HepG2 (cell line): ENCODE results near the gene MEX3A. TPM values are rescaled to one million over a fixed set of nuclear protein-coding genes. Genes with fewer than 3 reads are reported as not detected.

ENCODE experiments used
- ARNTL ChIP-seq: sonication (generic); formaldehyde crosslinking; IDR thresholded peaks from 2 replicates; pipeline ENCODE4 v1.4.0; 2020; ENCODE audit warnings: mild to moderate bottlenecking, missing genetic modification reagents
- ESRRA ChIP-seq: sonication (generic); formaldehyde crosslinking; IDR thresholded peaks from 2 replicates; pipeline ENCODE4 v1.5.1; 2020; ENCODE audit warnings: mild to moderate bottlenecking, low read depth, missing genetic modification reagents
- GTF3A ChIP-seq: sonication (generic); formaldehyde crosslinking; conservative IDR thresholded peaks from 2 replicates; pipeline ENCODE4 v1.4.0; 2020; ENCODE audit warnings: mild to moderate bottlenecking, missing genetic modification reagents
- KDM2A ChIP-seq: sonication (generic); formaldehyde crosslinking; IDR thresholded peaks from 2 replicates; pipeline ENCODE4 v1.4.0; 2020; ENCODE audit warnings: low read depth, missing genetic modification reagents, borderline replicate concordance
- MTA3 ChIP-seq: sonication (generic); formaldehyde crosslinking; IDR thresholded peaks from 2 replicates; pipeline ENCODE4 v1.4.0; 2020; ENCODE audit warnings: missing genetic modification reagents
- MXI1 ChIP-seq: IDR thresholded peaks from 3 replicates; pipeline ENCODE4 v1.6.1; 2012; ENCODE audit warnings: low read depth, low read length, inconsistent platforms, borderline replicate concordance
- NRL ChIP-seq: sonication (generic); formaldehyde crosslinking; IDR thresholded peaks from 2 replicates; pipeline ENCODE4 v1.5.0; 2020; ENCODE audit warnings: missing genetic modification reagents, mild to moderate bottlenecking, moderate library complexity, borderline replicate concordance
- PAX8 ChIP-seq: sonication (generic); formaldehyde crosslinking; IDR thresholded peaks from 2 replicates; pipeline ENCODE4 v1.8.0; 2022; ENCODE audit warnings: mild to moderate bottlenecking, missing genetic modification reagents, borderline replicate concordance
- ZNF235 ChIP-seq: sonication (generic); formaldehyde crosslinking; IDR thresholded peaks from 2 replicates; pipeline ENCODE4 v1.8.1; 2023; ENCODE audit warnings: mild to moderate bottlenecking, missing genetic modification reagents, borderline replicate concordance
- ZNF251 ChIP-seq: sonication (generic); formaldehyde crosslinking; IDR thresholded peaks from 2 replicates; pipeline ENCODE4 v1.9.0; 2021; ENCODE audit warnings: mild to moderate bottlenecking, missing genetic modification reagents
- ZNF274 ChIP-seq: sonication (generic); formaldehyde crosslinking; IDR thresholded peaks from 2 replicates; pipeline ENCODE4 v1.5.1; 2020; ENCODE audit warnings: mild to moderate bottlenecking, missing genetic modification reagents
- ZNF446 ChIP-seq: sonication (generic); formaldehyde crosslinking; IDR thresholded peaks from 2 replicates; pipeline ENCODE4 v1.5.0; 2020; ENCODE audit warnings: mild to moderate bottlenecking, missing genetic modification reagents
- ZNF563 ChIP-seq: sonication (generic); formaldehyde crosslinking; IDR thresholded peaks from 2 replicates; pipeline ENCODE4 v1.8.0; 2022; ENCODE audit warnings: mild to moderate bottlenecking, moderate library complexity, missing genetic modification reagents
- ZSCAN31 ChIP-seq: sonication (generic); formaldehyde crosslinking; IDR thresholded peaks from 2 replicates; pipeline ENCODE4 v1.5.0; 2020; ENCODE audit warnings: low read depth, mild to moderate bottlenecking, missing genetic modification reagents
- polyA plus RNA-seq, 8 experiments: library from polyadenylated mRNA; depleted of rRNA in 3 of 8; stranded (reverse) in 7 of 8; unstranded in 1 of 8; fragments of >200 nt; fragmentation: Illumina TruSeq in 4 of 8; extraction: Trizol in 4 of 8; gene quantifications; 2 replicates each; pipeline versions ENCODE4 v1.2.1 to v1.2.3, GENCODE V29; 2011 to 2016; ENCODE audit warnings: low read depth in 4 of 8, missing spikeins in 1 of 8, mixed read lengths in 1 of 8; ENCODE audit not compliant: insufficient read depth in 1 of 8
- total RNA-seq, 5 experiments: library from RNA; depleted of rRNA; stranded (reverse); fragments of >200 nt; fragmentation: Illumina TruSeq; extraction: Trizol; gene quantifications; 2 replicates each; pipeline ENCODE4 v1.2.3, GENCODE V29; 2016; ENCODE audit warnings: low read depth in 1 of 5
- TF ChIP-seq, protein P1 (sequence below): sonication (generic); formaldehyde crosslinking; IDR thresholded peaks from 2 replicates; pipeline ENCODE4 v1.4.0; 2020; ENCODE audit warnings: mild to moderate bottlenecking, missing genetic modification reagents
- TF ChIP-seq, protein P2 (sequence below): sonication (generic); formaldehyde crosslinking; conservative IDR thresholded peaks from 2 replicates; pipeline ENCODE4 v1.4.0; 2020; ENCODE audit warnings: mild to moderate bottlenecking, missing genetic modification reagents, moderate library complexity
- TF ChIP-seq, protein P3 (sequence below), 2 experiments: IDR thresholded peaks; 2 replicates each; pipeline ENCODE4 v1.6.1; 2011 to 2012; ENCODE audit warnings: low read length in 2 of 2, borderline replicate concordance in 1 of 2, low read depth in 1 of 2, mild to moderate bottlenecking in 1 of 2, moderate library complexity in 1 of 2
- TF ChIP-seq, protein P4 (sequence below): IDR thresholded peaks from 2 replicates; pipeline ENCODE4 v1.6.1; 2018; ENCODE audit warnings: missing genetic modification reagents
- TF ChIP-seq, protein P5 (sequence below): IDR thresholded peaks from 2 replicates; pipeline ENCODE4 v1.6.1; 2016; ENCODE audit warnings: missing compliant biosample characterization, missing genetic modification reagents, borderline replicate concordance

Gene MEX3A
- total and polyA plus RNA-seq, 2 of the 13 experiments (the other 11 are each of a cell fraction or from before 2014, with no cell fraction given), result 7.6 to 9.1 TPM

DNA sequence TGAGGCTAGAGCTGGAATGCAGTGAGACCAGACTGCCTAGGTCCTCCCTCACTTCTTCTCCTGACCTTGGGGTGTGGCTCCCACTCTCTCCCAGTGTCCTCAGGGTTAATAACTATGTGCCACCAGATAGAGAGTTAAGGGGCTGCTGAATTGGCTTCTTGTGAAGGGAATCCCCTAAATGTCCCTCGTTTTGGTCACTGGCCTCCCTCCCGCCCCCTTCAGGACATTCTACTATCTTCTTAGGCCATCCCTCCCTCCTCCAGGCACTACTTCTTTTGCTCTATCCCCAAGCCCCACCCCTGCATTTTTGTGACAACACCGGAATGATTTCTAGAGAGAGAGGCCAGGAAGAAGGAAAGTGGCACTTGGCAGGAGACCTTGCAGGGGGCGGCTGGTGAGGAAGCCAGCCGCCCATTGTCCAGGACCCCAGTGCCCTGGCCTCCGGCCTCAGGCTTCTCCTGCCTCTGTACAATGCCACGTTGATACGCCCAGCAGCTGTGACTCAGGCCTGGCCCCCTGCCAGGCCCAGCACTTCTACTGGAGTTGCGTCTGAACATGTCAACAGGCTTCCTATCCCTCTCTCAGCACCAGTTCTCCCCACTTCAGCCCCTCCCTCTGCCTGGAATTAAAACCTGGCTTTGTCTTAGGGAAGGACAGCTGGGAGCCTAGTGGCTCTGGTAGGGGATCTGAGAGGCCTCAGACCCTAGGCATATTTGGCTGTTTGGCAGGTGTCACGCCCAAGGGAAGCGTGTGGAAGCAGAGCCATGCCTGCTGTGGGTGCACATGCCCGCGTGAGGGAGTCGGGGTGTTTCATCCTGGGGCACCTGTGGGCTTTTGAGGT lies 41.3 kb upstream of the MEX3A start (continued):
- TF ChIP-seq ARNTL (CRISPR knock-in tag) (peak; percentile 26; the same call in 1 of the 2 replicates), NRL (CRISPR knock-in tag) (no peak), KDM2A (CRISPR knock-in tag) (no peak; the same call in none of the 2 replicates), ZNF235 (CRISPR knock-in tag) (no peak), PAX8 (CRISPR knock-in tag) (no peak), ZSCAN31 (CRISPR knock-in tag) (no peak), MXI1 (peak; percentile 91; the same call in 1 of the 3 replicates), GTF3A (CRISPR knock-in tag) (no peak), MTA3 (no peak), ESRRA (CRISPR knock-in tag) (no peak; the same call in 1 of the 2 replicates), ZNF251 (CRISPR knock-in tag) (no peak), ZNF446 (CRISPR knock-in tag) (no peak), ZNF563 (CRISPR knock-in tag) (no peak), ZNF274 (no peak)
- TF ChIP-seq, protein P1, sequence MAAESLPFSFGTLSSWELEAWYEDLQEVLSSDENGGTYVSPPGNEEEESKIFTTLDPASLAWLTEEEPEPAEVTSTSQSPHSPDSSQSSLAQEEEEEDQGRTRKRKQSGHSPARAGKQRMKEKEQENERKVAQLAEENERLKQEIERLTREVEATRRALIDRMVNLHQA (CRISPR knock-in tag), result no peak
- TF ChIP-seq, protein P2, sequence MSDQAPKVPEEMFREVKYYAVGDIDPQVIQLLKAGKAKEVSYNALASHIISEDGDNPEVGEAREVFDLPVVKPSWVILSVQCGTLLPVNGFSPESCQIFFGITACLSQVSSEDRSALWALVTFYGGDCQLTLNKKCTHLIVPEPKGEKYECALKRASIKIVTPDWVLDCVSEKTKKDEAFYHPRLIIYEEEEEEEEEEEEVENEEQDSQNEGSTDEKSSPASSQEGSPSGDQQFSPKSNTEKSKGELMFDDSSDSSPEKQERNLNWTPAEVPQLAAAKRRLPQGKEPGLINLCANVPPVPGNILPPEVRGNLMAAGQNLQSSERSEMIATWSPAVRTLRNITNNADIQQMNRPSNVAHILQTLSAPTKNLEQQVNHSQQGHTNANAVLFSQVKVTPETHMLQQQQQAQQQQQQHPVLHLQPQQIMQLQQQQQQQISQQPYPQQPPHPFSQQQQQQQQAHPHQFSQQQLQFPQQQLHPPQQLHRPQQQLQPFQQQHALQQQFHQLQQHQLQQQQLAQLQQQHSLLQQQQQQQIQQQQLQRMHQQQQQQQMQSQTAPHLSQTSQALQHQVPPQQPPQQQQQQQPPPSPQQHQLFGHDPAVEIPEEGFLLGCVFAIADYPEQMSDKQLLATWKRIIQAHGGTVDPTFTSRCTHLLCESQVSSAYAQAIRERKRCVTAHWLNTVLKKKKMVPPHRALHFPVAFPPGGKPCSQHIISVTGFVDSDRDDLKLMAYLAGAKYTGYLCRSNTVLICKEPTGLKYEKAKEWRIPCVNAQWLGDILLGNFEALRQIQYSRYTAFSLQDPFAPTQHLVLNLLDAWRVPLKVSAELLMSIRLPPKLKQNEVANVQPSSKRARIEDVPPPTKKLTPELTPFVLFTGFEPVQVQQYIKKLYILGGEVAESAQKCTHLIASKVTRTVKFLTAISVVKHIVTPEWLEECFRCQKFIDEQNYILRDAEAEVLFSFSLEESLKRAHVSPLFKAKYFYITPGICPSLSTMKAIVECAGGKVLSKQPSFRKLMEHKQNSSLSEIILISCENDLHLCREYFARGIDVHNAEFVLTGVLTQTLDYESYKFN, result peak; percentile 65
- TF ChIP-seq, protein P3, sequence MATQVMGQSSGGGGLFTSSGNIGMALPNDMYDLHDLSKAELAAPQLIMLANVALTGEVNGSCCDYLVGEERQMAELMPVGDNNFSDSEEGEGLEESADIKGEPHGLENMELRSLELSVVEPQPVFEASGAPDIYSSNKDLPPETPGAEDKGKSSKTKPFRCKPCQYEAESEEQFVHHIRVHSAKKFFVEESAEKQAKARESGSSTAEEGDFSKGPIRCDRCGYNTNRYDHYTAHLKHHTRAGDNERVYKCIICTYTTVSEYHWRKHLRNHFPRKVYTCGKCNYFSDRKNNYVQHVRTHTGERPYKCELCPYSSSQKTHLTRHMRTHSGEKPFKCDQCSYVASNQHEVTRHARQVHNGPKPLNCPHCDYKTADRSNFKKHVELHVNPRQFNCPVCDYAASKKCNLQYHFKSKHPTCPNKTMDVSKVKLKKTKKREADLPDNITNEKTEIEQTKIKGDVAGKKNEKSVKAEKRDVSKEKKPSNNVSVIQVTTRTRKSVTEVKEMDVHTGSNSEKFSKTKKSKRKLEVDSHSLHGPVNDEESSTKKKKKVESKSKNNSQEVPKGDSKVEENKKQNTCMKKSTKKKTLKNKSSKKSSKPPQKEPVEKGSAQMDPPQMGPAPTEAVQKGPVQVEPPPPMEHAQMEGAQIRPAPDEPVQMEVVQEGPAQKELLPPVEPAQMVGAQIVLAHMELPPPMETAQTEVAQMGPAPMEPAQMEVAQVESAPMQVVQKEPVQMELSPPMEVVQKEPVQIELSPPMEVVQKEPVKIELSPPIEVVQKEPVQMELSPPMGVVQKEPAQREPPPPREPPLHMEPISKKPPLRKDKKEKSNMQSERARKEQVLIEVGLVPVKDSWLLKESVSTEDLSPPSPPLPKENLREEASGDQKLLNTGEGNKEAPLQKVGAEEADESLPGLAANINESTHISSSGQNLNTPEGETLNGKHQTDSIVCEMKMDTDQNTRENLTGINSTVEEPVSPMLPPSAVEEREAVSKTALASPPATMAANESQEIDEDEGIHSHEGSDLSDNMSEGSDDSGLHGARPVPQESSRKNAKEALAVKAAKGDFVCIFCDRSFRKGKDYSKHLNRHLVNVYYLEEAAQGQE (IDR thresholded peaks at IDR 0.05; ENCODE audit: borderline replicate concordance in 1 of 2, low read depth in 1 of 2, low read length in 2 of 2), result no peak
- TF ChIP-seq, protein P4, sequence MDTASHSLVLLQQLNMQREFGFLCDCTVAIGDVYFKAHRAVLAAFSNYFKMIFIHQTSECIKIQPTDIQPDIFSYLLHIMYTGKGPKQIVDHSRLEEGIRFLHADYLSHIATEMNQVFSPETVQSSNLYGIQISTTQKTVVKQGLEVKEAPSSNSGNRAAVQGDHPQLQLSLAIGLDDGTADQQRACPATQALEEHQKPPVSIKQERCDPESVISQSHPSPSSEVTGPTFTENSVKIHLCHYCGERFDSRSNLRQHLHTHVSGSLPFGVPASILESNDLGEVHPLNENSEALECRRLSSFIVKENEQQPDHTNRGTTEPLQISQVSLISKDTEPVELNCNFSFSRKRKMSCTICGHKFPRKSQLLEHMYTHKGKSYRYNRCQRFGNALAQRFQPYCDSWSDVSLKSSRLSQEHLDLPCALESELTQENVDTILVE, result no peak
- TF ChIP-seq, protein P5, sequence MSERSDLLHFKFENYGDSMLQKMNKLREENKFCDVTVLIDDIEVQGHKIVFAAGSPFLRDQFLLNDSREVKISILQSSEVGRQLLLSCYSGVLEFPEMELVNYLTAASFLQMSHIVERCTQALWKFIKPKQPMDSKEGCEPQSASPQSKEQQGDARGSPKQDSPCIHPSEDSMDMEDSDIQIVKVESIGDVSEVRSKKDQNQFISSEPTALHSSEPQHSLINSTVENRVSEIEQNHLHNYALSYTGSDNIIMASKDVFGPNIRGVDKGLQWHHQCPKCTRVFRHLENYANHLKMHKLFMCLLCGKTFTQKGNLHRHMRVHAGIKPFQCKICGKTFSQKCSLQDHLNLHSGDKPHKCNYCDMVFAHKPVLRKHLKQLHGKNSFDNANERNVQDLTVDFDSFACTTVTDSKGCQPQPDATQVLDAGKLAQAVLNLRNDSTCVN (CRISPR knock-in tag), result no peak
